Activated CD4-positive, alpha-beta T cell treated with anti-CD3 and anti-CD28 coated beads for 36 hours (primary cell): ENCODE data around the gene RPN1. TPM values are rescaled to one million over a fixed set of nuclear protein-coding genes. Genes with fewer than 3 reads are reported as not detected.

Experiments used
- ATAC-seq: fragments of 200-7000 bp; cut with Tn5 transposase; one replicate; pipeline ENCODE4 v1.10.0; 2021; ENCODE audit warnings: mild to moderate bottlenecking, moderate library complexity
- CTCF ChIA-PET: fragments of 350-600 bp; sonication (Branson Sonifier 250); formaldehyde crosslinking; loops from one replicate; lab custom pipeline; 2021; ENCODE audit warnings: antibody characterized with exemption; lab: Charles Lee
- POLR2A ChIA-PET: fragments of 350-600 bp; sonication (Branson Sonifier 250); formaldehyde crosslinking; loops from one replicate; lab custom pipeline; 2021; ENCODE audit warnings: antibody characterized with exemption, inconsistent platforms; lab: Charles Lee
- DNase-seq: peaks from one replicate; pipeline ENCODE4 v3.0.0-alpha.2; 2020
- H3K27ac Mint-ChIP-seq: one replicate; pipeline ENCODE4 v1.8.0; 2021; ENCODE audit warnings: mixed read lengths
- H3K27me3 Mint-ChIP-seq: one replicate; pipeline ENCODE4 v1.8.0; 2021; ENCODE audit warnings: mixed read lengths
- H3K36me3 Mint-ChIP-seq: one replicate; pipeline ENCODE4 v1.8.0; 2021; ENCODE audit warnings: low read depth, mixed read lengths
- H3K4me1 Mint-ChIP-seq: one replicate; pipeline ENCODE4 v1.8.0; 2021; ENCODE audit warnings: mixed read lengths
- H3K4me3 Mint-ChIP-seq: one replicate; pipeline ENCODE4 v1.8.0; 2021; ENCODE audit warnings: mild to moderate bottlenecking, moderate library complexity, mixed read lengths
- H3K9me3 Mint-ChIP-seq: one replicate; pipeline ENCODE4 v1.8.0; 2021; ENCODE audit warnings: low read depth, mixed read lengths
- intact Hi-C, 2 experiments: fragments of 100-400 bp; cut with DNase I in 1 of 2; cut with micrococcal nuclease in 1 of 2; formaldehyde crosslinking; loops; one replicate each; pipeline versions ENCODE4 v1.14.2 to v1.15.1; 2022 to 2024; cut with DNase I, micrococcal nuclease
- total RNA-seq, 2 experiments: library from RNA; stranded (reverse); gene quantifications; one replicate each; pipeline ENCODE4 v1.2.3, GENCODE V29; 2021

The RPN1 gene
- total RNA-seq, 2 experiments from 2014 or later: 138 to 153 TPM

GRCh38 chr3:128620268-128620691 is 30.3 kb downstream of the RPN1 start:
- H3K4me3 Mint-ChIP-seq: peak overlapping the region; percentile 28
- DNase-seq: peak; percentile 71
- peaks cover 33% of the 10 kb centered on the region for H3K4me1 Mint-ChIP-seq
- intact Hi-C loops: no loop called here
- ChIA-PET POLR2A (interaction anchor here (0.6 to 0.7 kb wide), 2 partner anchors 70 to 500 kb away, joined by 4 to 6 read pairs; no protein-coding TSS in a partner anchor), CTCF (interaction anchor here (0.6 to 1.3 kb wide), 7 partner anchors 8 to 255 kb away, joined by 3 to 6 read pairs (median 5); no protein-coding TSS in a partner anchor)
- H3K9me3 Mint-ChIP-seq: no peaks in the 10 kb centered on the region
- ATAC-seq: no peak
- H3K27ac Mint-ChIP-seq: peak overlapping the region; percentile 98
- H3K36me3 Mint-ChIP-seq: peaks cover 59% of the 10 kb centered on the region
- no peaks in the 10 kb centered on the region for H3K27me3 Mint-ChIP-seq

- ChIA-PET POLR2A (interaction anchor here (0.6 to 1.0 kb wide), 3 partner anchors 31 to 260 kb away, joined by 3 to 4 read pairs (median 3); partner anchors contain the start of genes ACAD9 and RPN1), CTCF (interaction anchor here (0.7 to 1.3 kb wide), 7 partner anchors 9 to 260 kb away, joined by 3 to 8 read pairs (median 3); partner anchors contain the start of gene ACAD9)
- peak overlapping the region; percentile 97 for H3K27ac Mint-ChIP-seq
- ATAC-seq (peak; percentile 56), DNase-seq (peak; percentile 54)
- intact Hi-C loops: loop anchor here (1.0 to 5.0 kb wide), 8 partner anchors 46 to 628 kb away; partner anchors contain the start of genes COPG1 (in 1 of the 2) and ISY1 (in 1 of the 2)
- H3K4me3 Mint-ChIP-seq: peak overlapping the region; percentile 92
- peaks cover 33% of the 10 kb centered on the region for H3K4me1 Mint-ChIP-seq
- H3K27me3 Mint-ChIP-seq: no peaks in the 10 kb centered on the region
- H3K9me3 Mint-ChIP-seq: no peaks in the 10 kb centered on the region
- peaks cover 50% of the 10 kb centered on the region for H3K36me3 Mint-ChIP-seq
Measured at GRCh38 chr3:128619146-128619890, 31.3 kb downstream of the RPN1 start.

- intact Hi-C loops: loop anchor here (2.0 to 5.0 kb wide), 6 partner anchors 62 to 629 kb away; partner anchors contain the start of gene COPG1 (in 1 of the 2)
- ATAC-seq (no peak), DNase-seq (no peak)
- Mint-ChIP-seq H3K27me3 (no peaks in the 10 kb centered on the region), H3K4me1 (peaks cover 33% of the 10 kb centered on the region), H3K36me3 (peaks cover 42% of the 10 kb centered on the region), H3K4me3 (peak overlapping the region; percentile 92), H3K9me3 (no peaks in the 10 kb centered on the region), H3K27ac (peak overlapping the region; percentile 97)
- ChIA-PET CTCF (interaction anchor here (0.7 to 1.8 kb wide), 21 partner anchors 8 to 581 kb away, joined by 3 to 14 read pairs (median 4); partner anchors contain the start of gene ACAD9), POLR2A (interaction anchor here (1.1 kb wide), 1 partner anchor 62 kb away, joined by 5 read pairs; no protein-coding TSS in a partner anchor)
Measured at GRCh38 chr3:128618398-128618726, 32.3 kb downstream of the RPN1 start.

GRCh38 chr3:128617557-128618397 is 32.8 kb downstream of the RPN1 start:
- peaks cover 39% of the 10 kb centered on the region for H3K36me3 Mint-ChIP-seq
- no peaks in the 10 kb centered on the region for H3K27me3 Mint-ChIP-seq
- intact Hi-C loops: loop anchor here (1.0 to 5.0 kb wide), 18 partner anchors 33 to 661 kb away; partner anchors contain the start of genes ACAD9 (in 2 of the 2), RPN1 (in 2 of the 2), COPG1 (in 1 of the 2) and EEFSEC (in 1 of the 2)
- peak overlapping the region; percentile 97 for H3K27ac Mint-ChIP-seq
- H3K4me3 Mint-ChIP-seq: peak overlapping the region; percentile 92
- DNase-seq: peak; percentile 100
- ATAC-seq: peak; percentile 86
- ChIA-PET CTCF (interaction anchor here (0.6 to 1.8 kb wide), 29 partner anchors 8 to 582 kb away, joined by 3 to 14 read pairs (median 3); partner anchors contain the start of genes ACAD9 and RPN1), POLR2A (interaction anchor here (0.7 to 1.1 kb wide), 4 partner anchors 63 to 377 kb away, joined by 3 to 5 read pairs (median 3); partner anchors contain the start of gene ACAD9)
- H3K4me1 Mint-ChIP-seq: peaks cover 33% of the 10 kb centered on the region
- H3K9me3 Mint-ChIP-seq: no peaks in the 10 kb centered on the region

GRCh38 chr3:128617270-128617556 is 33.4 kb downstream of the RPN1 start:
- H3K27ac Mint-ChIP-seq: peak overlapping the region; percentile 97
- ChIA-PET POLR2A (interaction anchor here (0.7 to 1.1 kb wide), 3 partner anchors 63 to 377 kb away, joined by 3 to 5 read pairs (median 3); partner anchors contain the start of gene ACAD9), CTCF (interaction anchor here (0.6 to 1.8 kb wide), 23 partner anchors 9 to 582 kb away, joined by 3 to 14 read pairs (median 3); partner anchors contain the start of genes ACAD9 and RPN1)
- no peaks in the 10 kb centered on the region for H3K9me3 Mint-ChIP-seq
- no peaks in the 10 kb centered on the region for H3K27me3 Mint-ChIP-seq
- peak; percentile 40 for ATAC-seq
- DNase-seq: no peak
- intact Hi-C loops: loop anchor here (1.0 to 5.0 kb wide), 15 partner anchors 33 to 661 kb away; partner anchors contain the start of genes ACAD9 (in 2 of the 2), RPN1 (in 2 of the 2), COPG1 (in 1 of the 2) and EEFSEC (in 1 of the 2)
- H3K4me3 Mint-ChIP-seq: peak overlapping the region; percentile 92
- H3K36me3 Mint-ChIP-seq: peaks cover 37% of the 10 kb centered on the region
- peaks cover 33% of the 10 kb centered on the region for H3K4me1 Mint-ChIP-seq

GRCh38 chr3:128616516-128617269 is 33.9 kb downstream of the RPN1 start:
- ATAC-seq (no peak), DNase-seq (no peak)
- Mint-ChIP-seq H3K4me1 (peaks cover 33% of the 10 kb centered on the region), H3K9me3 (no peaks in the 10 kb centered on the region), H3K36me3 (peaks cover 34% of the 10 kb centered on the region), H3K27ac (peak overlapping the region; percentile 97), H3K27me3 (no peaks in the 10 kb centered on the region), H3K4me3 (peak overlapping the region; percentile 92)
- CTCF ChIA-PET: interaction anchor here (0.6 to 1.8 kb wide), 6 partner anchors 12 to 350 kb away, joined by 3 to 14 read pairs (median 4); partner anchors contain the start of gene ACAD9
- POLR2A ChIA-PET: no interaction called here
- intact Hi-C loops: loop anchor here (1.0 to 5.0 kb wide), 15 partner anchors 34 to 662 kb away; partner anchors contain the start of genes ACAD9 (in 2 of the 2), RPN1 (in 2 of the 2), COPG1 (in 1 of the 2) and EEFSEC (in 1 of the 2)

- H3K9me3 Mint-ChIP-seq: no peaks in the 10 kb centered on the region
- no peak for DNase-seq
- CTCF ChIA-PET: interaction anchor here (0.7 to 1.4 kb wide), 4 partner anchors 9 to 234 kb away, joined by 3 to 7 read pairs (median 4); no protein-coding TSS in a partner anchor
- H3K27me3 Mint-ChIP-seq: no peaks in the 10 kb centered on the region
- intact Hi-C loops: no loop called here
- peaks cover 12% of the 10 kb centered on the region for H3K36me3 Mint-ChIP-seq
- POLR2A ChIA-PET: no interaction called here
- ATAC-seq: no peak
- peaks cover 12% of the 10 kb centered on the region for H3K4me1 Mint-ChIP-seq
- no peak overlapping the region for H3K27ac Mint-ChIP-seq
- H3K4me3 Mint-ChIP-seq: no peak overlapping the region
Measured at GRCh38 chr3:128614076-128614475, 36.5 kb downstream of the RPN1 start.

GRCh38 chr3:128613083-128613829 is 37.4 kb downstream of the RPN1 start:
- Mint-ChIP-seq H3K27ac (no peak overlapping the region), H3K36me3 (peaks cover 4% of the 10 kb centered on the region), H3K4me1 (peaks cover 4% of the 10 kb centered on the region), H3K4me3 (no peak overlapping the region), H3K9me3 (no peaks in the 10 kb centered on the region), H3K27me3 (no peaks in the 10 kb centered on the region)
- DNase-seq (no peak), ATAC-seq (no peak)
- ChIA-PET CTCF (interaction anchor here (0.5 to 1.4 kb wide), 6 partner anchors 8 to 235 kb away, joined by 3 to 7 read pairs (median 3); no protein-coding TSS in a partner anchor), POLR2A (no interaction called here)
- intact Hi-C loops: no loop called here

- H3K4me3 Mint-ChIP-seq: no peak overlapping the region
- H3K4me1 Mint-ChIP-seq: no peaks in the 10 kb centered on the region
- ChIA-PET CTCF (no interaction called here), POLR2A (no interaction called here)
- H3K36me3 Mint-ChIP-seq: no peaks in the 10 kb centered on the region
- DNase-seq (no peak), ATAC-seq (no peak)
- H3K9me3 Mint-ChIP-seq: no peaks in the 10 kb centered on the region
- H3K27me3 Mint-ChIP-seq: no peaks in the 10 kb centered on the region
- intact Hi-C loops: no loop called here
- H3K27ac Mint-ChIP-seq: no peak overlapping the region
Measured at GRCh38 chr3:128610451-128611070, 40.1 kb downstream of the RPN1 start.
